Left lobe of liver (tissue), 2 donors: ENCODE results near the gene MAP3K20. TPM values are rescaled to one million over a fixed set of nuclear protein-coding genes. Genes with fewer than 3 reads are reported as not detected.
"Not testable (repeated sequence)": the region's sequence is repeated elsewhere in the genome, so short reads cannot be mapped to it uniquely, and the experiment has no call there.

ENCODE experiments used
- ATAC-seq: fragments of 200-7000 bp; cut with Tn5 transposase; one replicate; pipeline ENCODE4 v1.9.1; 2020; ENCODE audit warnings: mild to moderate bottlenecking, moderate library complexity
- DNase-seq: peaks from one replicate; pipeline ENCODE4 v3.0.0-alpha.2; 2020; ENCODE audit warnings: low spot score
- total RNA-seq: library from RNA; stranded (reverse); gene quantifications from one replicate; pipeline ENCODE4 v1.2.1, GENCODE V29; 2021
- donor health status: DM: no; HTN: no; CAD: no; lungs with moderate emphysema.
- donor health status: DM: no; HTN: yes; CAD: no.

MAP3K20 gene
- total RNA-seq, 1 donor from 2014 or later = 13.7 TPM

GRCh38 chr2:173299764-173300163, 224.1 kb downstream of the MAP3K20 start:
- DNase-seq (no peak), ATAC-seq (no peak)

GRCh38 chr2:173300458-173300857, 224.8 kb downstream of the MAP3K20 start:
- DNase-seq (no peak), ATAC-seq (no peak)

GRCh38 chr2:173301549-173301948, 225.9 kb downstream of the MAP3K20 start:
- DNase-seq, ATAC-seq: not testable (repeated sequence)

GRCh38 chr2:173305303-173305702, 229.7 kb downstream of the MAP3K20 start:
- DNase-seq (no peak), ATAC-seq (no peak)

GRCh38 chr2:173307293-173307692, 231.6 kb downstream of the MAP3K20 start:
- DNase-seq (no peak), ATAC-seq (no peak)

GRCh38 chr2:173309370-173309769, 233.7 kb downstream of the MAP3K20 start:
- not testable (repeated sequence) for ATAC-seq, DNase-seq

GRCh38 chr2:173311844-173312606, 236.4 kb downstream of the MAP3K20 start:
- ATAC-seq (no peak), DNase-seq (no peak)
